Right lobe of liver (tissue), 6 donors: Measurements from ENCODE around the gene ZNF865. TPM values are rescaled to one million over a fixed set of nuclear protein-coding genes. Genes with fewer than 3 reads are reported as not detected.
A peak's percentile ranks its signal among the peaks of the same experiment; 100 is the strongest.

Experiments used
- ATAC-seq, 4 donors: fragments of 200-7000 bp; cut with Tn5 transposase; one replicate each; pipeline ENCODE4 v1.9.1; 2020; ENCODE audit warnings: mild to moderate bottlenecking in 4 of 4, moderate library complexity in 4 of 4
- DNase-seq, 3 donors: peaks; one replicate each; pipeline ENCODE4 v3.0.0-alpha.2; 2020
- H3K27ac ChIP-seq, 3 donors: fragments of 200-600 bp; one replicate each; pipeline ENCODE4 v1.8.0; 2022
- H3K27me3 ChIP-seq, 2 donors: fragments of 200-600 bp; one replicate each; pipeline ENCODE4 v1.8.0; 2022
- H3K36me3 ChIP-seq, 4 donors: fragments of 200-600 bp; sonication (generic) in 1 of 4; one replicate each; pipeline versions ENCODE4 v1.5.1 to v1.8.0; 2017 to 2022; ENCODE audit warnings: control low read depth in 1 of 4
- H3K4me1 ChIP-seq, 4 donors: fragments of 200-600 bp; sonication (generic) in 1 of 4; one replicate each; pipeline versions ENCODE4 v1.5.1 to v1.8.0; 2017 to 2022; ENCODE audit warnings: control low read depth in 1 of 4
- H3K4me3 ChIP-seq, 3 donors: fragments of 200-600 bp; one replicate each; pipeline ENCODE4 v1.8.0; 2022
- H3K9me3 ChIP-seq, 4 donors: fragments of 200-600 bp; sonication (generic) in 1 of 4; one replicate each; pipeline versions ENCODE4 v1.5.1 to v1.8.0; 2017 to 2022; ENCODE audit warnings: control low read depth in 1 of 4
- CTCF ChIP-seq, 4 donors: fragments of 200-600 bp in 3 of 4; fragments of 450-650 bp in 1 of 4; IDR thresholded peaks; one replicate each; pipeline versions ENCODE4 v1.5.1 to v1.8.0; 2016 to 2022; ENCODE audit warnings: antibody characterized with exemption in 4 of 4, mild to moderate bottlenecking in 2 of 4
- POLR2A ChIP-seq: fragments of 450-650 bp; IDR thresholded peaks from one replicate; pipeline ENCODE4 v1.6.1; 2017; ENCODE audit warnings: antibody characterized with exemption, mild to moderate bottlenecking
- WGBS: methylation state at CpG from one replicate; pipeline ENCODE4 v1.1.6; 2018; ENCODE audit warnings: low coverage, low lambda C conversion rate; ENCODE audit not compliant: insufficient coverage; ENCODE audit errors: missing lambda C conversion rate; 5-methylcytosine and 5-hydroxymethylcytosine counted together
- intact Hi-C, 2 donors: fragments of 100-400 bp; cut with DNase I; formaldehyde crosslinking; loops; one replicate each; pipeline versions ENCODE4 v1.11.2 to v1.14.1; 2022
- total RNA-seq, 6 experiments: library from RNA; depleted of rRNA in 2 of 6; stranded (reverse); fragments of >200 nt in 2 of 6; fragmentation: NEBNext Ultra II Directional in 3 of 6; extraction: Animal tissue kit (Norgen Biotek cat#: 25700) in 3 of 6; gene quantifications; one replicate each; pipeline versions ENCODE4 v1.1.0 to v1.2.4, GENCODE V29; 2016 to 2023
- donor health status: DM: no; HTN: yes; CAD: no.
- donor health status: DM: no; HTN: no; CAD: no.
- donor health status: DM: no; HTN: no; CAD: no.
- donor health status: DM: no; HTN: yes; CAD: no.
- donor health status: DM: no; HTN: yes; CAD: no.

Gene ZNF865
- total RNA-seq, 6 experiments from 2014 or later = 4.2 to 6.0 (median 4.7) TPM

GRCh38 chr19:55586976-55587668, 18.3 kb upstream of the ZNF865 start:
- intact Hi-C loops = no loop called here
- H3K27ac ChIP-seq = no peak overlapping the region
- no peaks in the 10 kb centered on the region for H3K9me3 ChIP-seq
- ATAC-seq (peak; percentile 90 to 95 (median 92)), DNase-seq (peak; percentile 96 to 97 (median 96))
- H3K4me3 ChIP-seq = peak overlapping the region in 2 of 3 donors; percentile 20 to 22
- H3K27me3 ChIP-seq = no peaks in the 10 kb centered on the region
- H3K4me1 ChIP-seq = peaks cover 0 to 16% (median 4%) of the 10 kb centered on the region in 4 donors
- H3K36me3 ChIP-seq = no peaks in the 10 kb centered on the region
- TF ChIP-seq POLR2A (no peak), CTCF (IDR thresholded peaks at IDR 0.05) (no peak)
- 6% methylated on average over 19 of the region's 40 CpGs for WGBS

DNA sequence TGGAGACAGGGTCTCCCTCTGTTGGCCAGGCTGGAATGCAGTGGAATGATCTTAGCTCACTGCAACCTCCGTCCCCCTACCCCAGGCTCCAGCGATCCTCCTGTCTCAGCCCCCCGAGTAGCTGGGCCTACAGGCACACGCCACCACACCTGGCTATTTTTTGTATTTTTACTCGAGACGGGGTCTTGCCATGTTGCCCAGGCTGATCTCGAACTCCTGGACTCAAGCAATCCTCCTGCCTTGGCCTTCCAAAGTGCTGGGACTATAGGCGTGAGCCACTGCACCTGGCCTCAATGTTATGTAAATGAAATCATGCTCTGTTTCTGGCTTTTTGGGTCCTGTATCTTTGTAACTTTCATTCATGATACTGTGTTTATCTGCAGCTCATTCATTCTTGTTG, 16.7 kb upstream of the ZNF865 start:
- DNase-seq (no peak), ATAC-seq (no peak)
- H3K27ac ChIP-seq = no peak overlapping the region
- TF ChIP-seq POLR2A (no peak), CTCF (IDR thresholded peaks at IDR 0.05) (no peak)
- no peaks in the 10 kb centered on the region for H3K27me3 ChIP-seq
- no peaks in the 10 kb centered on the region for H3K36me3 ChIP-seq
- intact Hi-C loops = no loop called here
- WGBS = 88% methylated on average over 7 of the region's 8 CpGs
- H3K4me1 ChIP-seq = peaks cover 0 to 5% (median under 1%) of the 10 kb centered on the region in 4 donors
- no peaks in the 10 kb centered on the region for H3K9me3 ChIP-seq
- H3K4me3 ChIP-seq = no peak overlapping the region

DNA sequence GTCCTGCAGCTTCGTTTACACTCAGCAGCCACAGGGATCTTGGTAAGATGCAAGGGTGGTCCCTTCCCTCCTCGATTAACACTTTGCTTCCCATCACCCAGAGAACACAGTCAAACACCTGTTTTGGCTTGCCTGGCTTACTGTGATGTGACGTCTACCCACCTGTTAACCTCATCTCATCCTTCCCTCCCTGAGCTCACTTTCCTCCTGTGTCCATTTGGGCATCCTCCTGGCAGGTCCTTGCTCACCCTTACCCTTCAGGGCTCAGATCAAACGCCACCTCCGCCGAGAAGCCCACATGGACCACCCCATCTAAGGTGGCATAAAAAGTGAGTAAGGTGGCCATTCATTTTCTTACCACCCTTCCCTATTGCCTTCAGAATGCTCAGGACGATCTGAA, 15.3 kb upstream of the ZNF865 start:
- Histone ChIP-seq H3K4me3 (no peak overlapping the region), H3K27me3 (no peaks in the 10 kb centered on the region), H3K36me3 (no peaks in the 10 kb centered on the region), H3K27ac (no peak overlapping the region), H3K4me1 (peaks cover 0 to 4% (median 0%) of the 10 kb centered on the region in 4 donors), H3K9me3 (no peaks in the 10 kb centered on the region)
- DNase-seq (no peak), ATAC-seq (no peak)
- intact Hi-C loops = no loop called here
- WGBS = 47% methylated on average over 7 of the region's 7 CpGs
- no peak for TF ChIP-seq CTCF (IDR thresholded peaks at IDR 0.05)
- TF ChIP-seq POLR2A = no peak

- WGBS = 82% methylated on average over 3 of the region's 10 CpGs
- H3K36me3 ChIP-seq = no peaks in the 10 kb centered on the region
Observed at GRCh38 chr19:55590617-55591016, 14.8 kb upstream of the ZNF865 start.

More at GRCh38 chr19:55590617-55591016, 14.8 kb upstream of the ZNF865 start:
- DNase-seq (no peak), ATAC-seq (no peak)
- no peak overlapping the region for H3K4me3 ChIP-seq
- no peaks in the 10 kb centered on the region for H3K27me3 ChIP-seq
- H3K9me3 ChIP-seq = no peaks in the 10 kb centered on the region
- peaks cover 0 to 4% (median 0%) of the 10 kb centered on the region in 4 donors for H3K4me1 ChIP-seq
- no peak for TF ChIP-seq CTCF (IDR thresholded peaks at IDR 0.05)
- no peak for TF ChIP-seq POLR2A
- intact Hi-C loops = no loop called here
- H3K27ac ChIP-seq = no peak overlapping the region
